ENCODE measurements around the gene JAK2.

The JAK2 gene

DNA sequence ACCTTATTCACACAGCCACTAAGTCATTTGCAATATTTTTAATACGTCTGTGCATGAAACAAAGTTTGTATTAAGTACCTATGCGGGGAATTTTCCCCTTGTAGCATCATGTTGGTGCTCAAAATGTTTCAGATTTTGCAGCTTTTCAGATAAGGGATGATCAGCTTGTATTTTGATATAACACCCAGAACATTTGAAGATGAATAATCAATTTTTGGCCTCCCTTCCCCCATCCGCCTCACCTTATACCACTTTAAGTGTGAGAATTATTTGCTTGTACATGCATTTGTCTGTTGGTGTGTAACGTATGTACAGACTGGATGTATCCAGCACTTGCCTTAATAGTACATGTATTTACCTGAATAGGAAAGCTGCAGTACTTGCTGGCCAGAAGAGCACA is 1.7 kb downstream of the JAK2 start:
- DNase-seq (ENCODE audit: low read depth, low spot score) = no peak
- no peak overlapping the region for H3K9ac ChIP-seq (ENCODE audit: insufficient read length, low read depth)

DNA sequence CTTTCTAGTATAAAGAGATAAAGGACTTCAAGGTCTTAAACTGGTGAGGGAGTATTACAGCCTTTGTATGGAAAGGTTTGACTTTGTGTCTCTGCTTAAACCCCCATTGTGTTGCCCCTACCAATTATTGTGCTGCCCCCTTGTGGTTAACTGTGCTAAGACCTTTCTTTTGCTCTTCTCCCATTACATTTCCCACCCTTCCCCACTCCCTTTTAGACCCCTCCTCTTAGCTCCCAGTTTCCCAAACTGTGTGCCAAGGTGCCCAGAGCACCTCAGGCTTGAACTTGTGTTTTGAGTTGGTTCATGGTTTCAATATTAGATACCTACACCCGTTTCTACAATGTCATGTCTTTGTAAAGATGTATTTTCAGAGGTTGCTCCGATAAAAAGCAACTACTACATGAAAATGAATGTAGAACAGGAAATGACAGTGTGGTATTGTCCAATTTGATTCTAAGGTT is 2.9 kb downstream of the JAK2 start:
- Histone ChIP-seq H3K4me3 (ENCODE audit: insufficient read length, low read depth) (no peak overlapping the region), H3K9me3 (ENCODE audit: insufficient read depth, low read length) (no peaks in the 10 kb centered on the region), H3K27me3 (ENCODE audit: insufficient read depth, insufficient read length) (peaks cover 7% of the 10 kb centered on the region), H3K9ac (ENCODE audit: insufficient read length, low read depth) (no peak overlapping the region), H3K4me1 (ENCODE audit: insufficient read depth, insufficient read length) (no peaks in the 10 kb centered on the region), H3K36me3 (ENCODE audit: insufficient read depth, insufficient read length, low read length) (peaks cover 8% of the 10 kb centered on the region)
- DNase-seq (ENCODE audit: low read depth, low spot score) = peak; percentile 84
- TF ChIP-seq ZNF274 (IDR thresholded peaks at IDR 0.05; ENCODE audit: low read depth, low read length) (no peak), SUZ12 (IDR thresholded peaks at IDR 0.05; ENCODE audit: extremely low read depth, insufficient read depth, insufficient read length) (no peak), YY1 (IDR thresholded peaks at IDR 0.05; ENCODE audit: insufficient read depth, insufficient read length) (no peak)

More for the DNA sequence above, 1.7 kb downstream of the JAK2 start:
- no peaks in the 10 kb centered on the region for H3K9me3 ChIP-seq (ENCODE audit: insufficient read depth, low read length)
- H3K4me3 ChIP-seq (ENCODE audit: insufficient read length, low read depth) = no peak overlapping the region
- TF ChIP-seq SUZ12 (IDR thresholded peaks at IDR 0.05; ENCODE audit: extremely low read depth, insufficient read depth, insufficient read length) = no peak
- TF ChIP-seq YY1 (IDR thresholded peaks at IDR 0.05; ENCODE audit: insufficient read depth, insufficient read length) = no peak
- TF ChIP-seq ZNF274 (IDR thresholded peaks at IDR 0.05; ENCODE audit: low read depth, low read length) = no peak
- peaks cover 7% of the 10 kb centered on the region for H3K27me3 ChIP-seq (ENCODE audit: insufficient read depth, insufficient read length)
- no peaks in the 10 kb centered on the region for H3K36me3 ChIP-seq (ENCODE audit: insufficient read depth, insufficient read length, low read length)
- no peaks in the 10 kb centered on the region for H3K4me1 ChIP-seq (ENCODE audit: insufficient read depth, insufficient read length)

DNA sequence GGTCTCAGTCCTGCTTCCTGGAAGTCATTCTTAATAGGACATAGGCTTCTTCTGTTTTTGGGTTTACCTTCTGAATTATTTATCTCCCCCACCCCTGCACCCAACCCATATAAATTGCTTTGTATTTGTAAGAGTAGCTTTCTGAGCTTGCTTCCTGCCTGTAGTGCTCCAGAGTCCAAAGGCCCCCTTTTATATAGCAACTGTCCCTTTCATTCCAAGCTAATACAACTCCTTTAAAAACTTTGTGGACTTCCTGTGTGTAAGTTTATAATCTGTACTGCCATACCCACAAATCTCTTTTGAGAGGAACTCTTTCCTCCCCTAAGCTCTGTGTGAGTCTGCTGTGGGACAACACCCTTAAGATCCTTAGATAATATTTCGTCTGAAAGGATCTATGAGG is 7.8 kb downstream of the JAK2 start:
- no peaks in the 10 kb centered on the region for H3K27me3 ChIP-seq (ENCODE audit: insufficient read depth, insufficient read length)
- TF ChIP-seq SUZ12 (IDR thresholded peaks at IDR 0.05; ENCODE audit: extremely low read depth, insufficient read depth, insufficient read length) (no peak), ZNF274 (IDR thresholded peaks at IDR 0.05; ENCODE audit: low read depth, low read length) (no peak), YY1 (IDR thresholded peaks at IDR 0.05; ENCODE audit: insufficient read depth, insufficient read length) (no peak)
- no peaks in the 10 kb centered on the region for H3K9me3 ChIP-seq (ENCODE audit: insufficient read depth, low read length)
- peaks cover 8% of the 10 kb centered on the region for H3K36me3 ChIP-seq (ENCODE audit: insufficient read depth, insufficient read length, low read length)
- H3K4me1 ChIP-seq (ENCODE audit: insufficient read depth, insufficient read length) = no peaks in the 10 kb centered on the region
- H3K4me3 ChIP-seq (ENCODE audit: insufficient read length, low read depth) = no peak overlapping the region
- DNase-seq (ENCODE audit: low read depth, low spot score) = no peak
- no peak overlapping the region for H3K9ac ChIP-seq (ENCODE audit: insufficient read length, low read depth)

DNA sequence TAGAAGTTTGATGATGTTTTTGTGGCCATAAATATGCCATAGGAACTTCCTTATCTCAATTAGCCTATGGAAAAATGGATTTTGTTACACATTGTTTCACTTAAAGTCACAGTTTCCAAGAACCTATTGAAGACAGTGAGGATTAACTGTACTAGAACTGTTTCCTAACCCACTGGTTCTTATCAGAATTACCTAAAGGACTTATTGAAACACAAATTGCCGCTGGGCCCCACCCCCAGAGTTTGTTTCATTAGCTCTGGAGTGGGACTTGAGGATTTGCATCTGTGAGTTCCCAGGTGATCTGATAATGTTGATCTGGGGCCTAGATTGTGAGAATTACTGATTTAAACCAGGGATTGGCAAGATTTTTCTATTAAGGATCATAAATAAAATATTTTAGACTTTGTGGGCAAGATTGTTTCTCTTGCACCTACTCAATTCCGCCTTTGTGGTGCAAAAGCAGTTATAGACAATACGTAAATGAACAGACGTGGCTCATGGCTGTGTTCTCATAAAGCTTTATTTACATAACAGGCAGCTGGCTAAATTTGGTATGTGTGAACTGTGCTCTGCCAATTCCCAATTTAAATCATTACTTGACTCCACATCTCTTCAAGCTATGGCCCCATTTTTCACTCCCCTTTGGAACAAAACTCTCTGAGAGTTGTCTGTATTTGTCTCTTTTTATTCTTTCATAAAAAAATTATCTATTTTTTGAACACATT is 9.3 kb downstream of the JAK2 start:
- H3K36me3 ChIP-seq (ENCODE audit: insufficient read depth, insufficient read length, low read length) = peaks cover 8% of the 10 kb centered on the region
- DNase-seq (ENCODE audit: low read depth, low spot score) = no peak
- no peaks in the 10 kb centered on the region for H3K4me1 ChIP-seq (ENCODE audit: insufficient read depth, insufficient read length)
- TF ChIP-seq SUZ12 (IDR thresholded peaks at IDR 0.05; ENCODE audit: extremely low read depth, insufficient read depth, insufficient read length) = no peak
- no peak for TF ChIP-seq YY1 (IDR thresholded peaks at IDR 0.05; ENCODE audit: insufficient read depth, insufficient read length)
- no peak for TF ChIP-seq ZNF274 (IDR thresholded peaks at IDR 0.05; ENCODE audit: low read depth, low read length)
- no peaks in the 10 kb centered on the region for H3K27me3 ChIP-seq (ENCODE audit: insufficient read depth, insufficient read length)
- no peak overlapping the region for H3K4me3 ChIP-seq (ENCODE audit: insufficient read length, low read depth)
- H3K9ac ChIP-seq (ENCODE audit: insufficient read length, low read depth) = no peak overlapping the region
- no peaks in the 10 kb centered on the region for H3K9me3 ChIP-seq (ENCODE audit: insufficient read depth, low read length)

DNA sequence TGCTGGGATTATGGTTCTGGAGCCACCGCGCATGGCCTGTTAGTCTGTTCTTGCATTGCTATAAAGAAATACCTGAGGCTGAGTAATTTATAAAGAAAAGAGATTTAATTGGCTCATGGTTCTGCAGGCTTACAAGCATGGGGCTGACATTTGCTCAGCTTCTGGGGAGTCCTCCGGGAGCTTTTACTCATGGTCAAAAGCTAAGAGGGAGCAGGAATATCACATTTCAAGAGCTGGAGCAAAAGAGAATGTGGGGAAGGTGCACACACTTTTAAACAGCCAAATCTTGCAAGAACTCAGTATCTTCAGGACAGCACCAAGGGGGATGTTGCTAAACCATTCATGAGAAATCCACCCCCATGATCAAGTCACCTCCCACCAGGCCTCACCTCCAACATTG is 12.1 kb downstream of the JAK2 start:
- no peak for TF ChIP-seq ZNF274 (IDR thresholded peaks at IDR 0.05; ENCODE audit: low read depth, low read length)
- no peak for TF ChIP-seq SUZ12 (IDR thresholded peaks at IDR 0.05; ENCODE audit: extremely low read depth, insufficient read depth, insufficient read length)
- no peak for TF ChIP-seq YY1 (IDR thresholded peaks at IDR 0.05; ENCODE audit: insufficient read depth, insufficient read length)
- no peaks in the 10 kb centered on the region for H3K4me1 ChIP-seq (ENCODE audit: insufficient read depth, insufficient read length)
- no peak overlapping the region for H3K9ac ChIP-seq (ENCODE audit: insufficient read length, low read depth)
- H3K36me3 ChIP-seq (ENCODE audit: insufficient read depth, insufficient read length, low read length) = peaks cover 4% of the 10 kb centered on the region
- DNase-seq (ENCODE audit: low read depth, low spot score) = no peak
- no peaks in the 10 kb centered on the region for H3K27me3 ChIP-seq (ENCODE audit: insufficient read depth, insufficient read length)
- no peak overlapping the region for H3K4me3 ChIP-seq (ENCODE audit: insufficient read length, low read depth)
- H3K9me3 ChIP-seq (ENCODE audit: insufficient read depth, low read length) = no peaks in the 10 kb centered on the region; the same call in 1 of the 2 replicates

DNA sequence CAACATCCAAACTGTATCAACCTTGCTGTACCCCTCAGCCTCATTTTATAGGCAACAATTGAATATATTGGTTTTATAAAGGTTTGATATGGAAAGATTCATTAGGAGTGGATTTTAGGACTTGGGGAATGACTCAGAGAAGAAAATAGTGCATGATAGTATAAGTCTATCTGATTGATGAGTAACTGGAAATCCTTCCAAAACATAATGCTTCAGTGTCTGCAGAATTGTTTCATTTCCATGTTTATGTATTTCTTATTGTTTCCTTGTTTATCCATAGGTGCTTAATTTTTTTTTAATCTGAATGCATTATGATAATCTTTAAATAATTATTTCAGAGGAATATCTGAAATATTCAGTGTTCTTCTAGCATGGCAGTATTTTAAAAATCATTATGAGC is 12.6 kb downstream of the JAK2 start:
- no peak for TF ChIP-seq YY1 (IDR thresholded peaks at IDR 0.05; ENCODE audit: insufficient read depth, insufficient read length)
- TF ChIP-seq SUZ12 (IDR thresholded peaks at IDR 0.05; ENCODE audit: extremely low read depth, insufficient read depth, insufficient read length) = no peak
- TF ChIP-seq ZNF274 (IDR thresholded peaks at IDR 0.05; ENCODE audit: low read depth, low read length) = no peak
- Histone ChIP-seq H3K36me3 (ENCODE audit: insufficient read depth, insufficient read length, low read length) (no peaks in the 10 kb centered on the region), H3K4me1 (ENCODE audit: insufficient read depth, insufficient read length) (no peaks in the 10 kb centered on the region), H3K9me3 (ENCODE audit: insufficient read depth, low read length) (no peaks in the 10 kb centered on the region; the same call in 1 of the 2 replicates), H3K9ac (ENCODE audit: insufficient read length, low read depth) (no peak overlapping the region), H3K4me3 (ENCODE audit: insufficient read length, low read depth) (no peak overlapping the region), H3K27me3 (ENCODE audit: insufficient read depth, insufficient read length) (no peaks in the 10 kb centered on the region)
- DNase-seq (ENCODE audit: low read depth, low spot score) = no peak

DNA sequence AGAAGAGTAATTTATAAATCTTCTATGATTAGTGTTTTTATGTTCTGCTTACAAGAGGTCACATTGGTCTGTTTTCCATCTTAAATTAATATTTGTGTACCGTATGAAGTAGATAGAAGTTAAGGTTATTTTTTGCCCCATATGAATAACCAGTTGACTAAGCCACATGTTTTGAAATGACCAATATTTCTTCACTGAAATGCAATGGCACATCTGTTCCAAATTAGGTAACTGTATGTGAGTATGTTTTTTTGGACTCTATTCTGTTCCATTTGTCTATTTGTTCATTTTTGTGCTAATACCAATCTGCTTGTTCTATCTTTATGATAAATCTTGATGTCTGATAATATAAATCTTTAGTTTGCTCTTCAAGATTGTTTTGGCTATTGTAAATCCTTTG is 17.7 kb downstream of the JAK2 start:
- TF ChIP-seq SUZ12 (IDR thresholded peaks at IDR 0.05; ENCODE audit: extremely low read depth, insufficient read depth, insufficient read length) (no peak), ZNF274 (IDR thresholded peaks at IDR 0.05; ENCODE audit: low read depth, low read length) (no peak), YY1 (IDR thresholded peaks at IDR 0.05; ENCODE audit: insufficient read depth, insufficient read length) (no peak)
- no peaks in the 10 kb centered on the region for H3K27me3 ChIP-seq (ENCODE audit: insufficient read depth, insufficient read length)

More for the DNA sequence above, 17.7 kb downstream of the JAK2 start:
- H3K9me3 ChIP-seq (ENCODE audit: insufficient read depth, low read length) = peaks cover 7% of the 10 kb centered on the region; the same call in 1 of the 2 replicates
- no peaks in the 10 kb centered on the region for H3K36me3 ChIP-seq (ENCODE audit: insufficient read depth, insufficient read length, low read length)
- no peak overlapping the region for H3K9ac ChIP-seq (ENCODE audit: insufficient read length, low read depth)
- no peak overlapping the region for H3K4me3 ChIP-seq (ENCODE audit: insufficient read length, low read depth)
- H3K4me1 ChIP-seq (ENCODE audit: insufficient read depth, insufficient read length) = no peaks in the 10 kb centered on the region
- DNase-seq (ENCODE audit: low read depth, low spot score) = no peak
